ENCODE measurements around the gene SFMBT1.

DNA sequence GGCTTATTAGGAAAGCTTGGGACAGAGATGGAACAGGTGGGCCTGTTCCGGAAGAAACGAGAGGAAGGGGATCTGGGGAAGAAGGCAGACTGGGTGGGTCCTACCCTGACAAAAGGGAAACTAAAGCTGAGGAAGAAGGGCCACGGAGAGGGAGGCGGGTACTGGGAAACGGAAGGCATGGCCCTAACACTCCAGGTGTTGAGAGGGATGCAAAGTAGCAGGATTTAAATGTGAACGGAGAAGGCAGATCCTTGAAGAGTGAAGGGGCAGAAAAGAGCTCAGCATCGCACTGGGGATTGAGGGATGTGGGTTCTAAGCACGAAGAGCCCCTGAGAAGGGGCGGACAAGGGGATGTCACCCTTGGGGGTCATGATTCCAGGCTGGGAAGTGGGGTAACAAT lies 149.3 kb downstream of the SFMBT1 start:
- TF ChIP-seq, protein P1, sequence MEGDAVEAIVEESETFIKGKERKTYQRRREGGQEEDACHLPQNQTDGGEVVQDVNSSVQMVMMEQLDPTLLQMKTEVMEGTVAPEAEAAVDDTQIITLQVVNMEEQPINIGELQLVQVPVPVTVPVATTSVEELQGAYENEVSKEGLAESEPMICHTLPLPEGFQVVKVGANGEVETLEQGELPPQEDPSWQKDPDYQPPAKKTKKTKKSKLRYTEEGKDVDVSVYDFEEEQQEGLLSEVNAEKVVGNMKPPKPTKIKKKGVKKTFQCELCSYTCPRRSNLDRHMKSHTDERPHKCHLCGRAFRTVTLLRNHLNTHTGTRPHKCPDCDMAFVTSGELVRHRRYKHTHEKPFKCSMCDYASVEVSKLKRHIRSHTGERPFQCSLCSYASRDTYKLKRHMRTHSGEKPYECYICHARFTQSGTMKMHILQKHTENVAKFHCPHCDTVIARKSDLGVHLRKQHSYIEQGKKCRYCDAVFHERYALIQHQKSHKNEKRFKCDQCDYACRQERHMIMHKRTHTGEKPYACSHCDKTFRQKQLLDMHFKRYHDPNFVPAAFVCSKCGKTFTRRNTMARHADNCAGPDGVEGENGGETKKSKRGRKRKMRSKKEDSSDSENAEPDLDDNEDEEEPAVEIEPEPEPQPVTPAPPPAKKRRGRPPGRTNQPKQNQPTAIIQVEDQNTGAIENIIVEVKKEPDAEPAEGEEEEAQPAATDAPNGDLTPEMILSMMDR (IDR thresholded peaks at IDR 0.05): no peak
- no peak for TF ChIP-seq POLR2A (IDR thresholded peaks at IDR 0.05)
